ENCODE data around the gene LCN10. TPM values are rescaled to one million over a fixed set of nuclear protein-coding genes. Genes with fewer than 3 reads are reported as not detected.
A peak's percentile ranks its signal among the peaks of the same experiment; 100 is the strongest.

Gene LCN10
- polyA plus RNA-seq, 2 of the 4 experiments (the other 2 are of a cell fraction), result not detected

DNA sequence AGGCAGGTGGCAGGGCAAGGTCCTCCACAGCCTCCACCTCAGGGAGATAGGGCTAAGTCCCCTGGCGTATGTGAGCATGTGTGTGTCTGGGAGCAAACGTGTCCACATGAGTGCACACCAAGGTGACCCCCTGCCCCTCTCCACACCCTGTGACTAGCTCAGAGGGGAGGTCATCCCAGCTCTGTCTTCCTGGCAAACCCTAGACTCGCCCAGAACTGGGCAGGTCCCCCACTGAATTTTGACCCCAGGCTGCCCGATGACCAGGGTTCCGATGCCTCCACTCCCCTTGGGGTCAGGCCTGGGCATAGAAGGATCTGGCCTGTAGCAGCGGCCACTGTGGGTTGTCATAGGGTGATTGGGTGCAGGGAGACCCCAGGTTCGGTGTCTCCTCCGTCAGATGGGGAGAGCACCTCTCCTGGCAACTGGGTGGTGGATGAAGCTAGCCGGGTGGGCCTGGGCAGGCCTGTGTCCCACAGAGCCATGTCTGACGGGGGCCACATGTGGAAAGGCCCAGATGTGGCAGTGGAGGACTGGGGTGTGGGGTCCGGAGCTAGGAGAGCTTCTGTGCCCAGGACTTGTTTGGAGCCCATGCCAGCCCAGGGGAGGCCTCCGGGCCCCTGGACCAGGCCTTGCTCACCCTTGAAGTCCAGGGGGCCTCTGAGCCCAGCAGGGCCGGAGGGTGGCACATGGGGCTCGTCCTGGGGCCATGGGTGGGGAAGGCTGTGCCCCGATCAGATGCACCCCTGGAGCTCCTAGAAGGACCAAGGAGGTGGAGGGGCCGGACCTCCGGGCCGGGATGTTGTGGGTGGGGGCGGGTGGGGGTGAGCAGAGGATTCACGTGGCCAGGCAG lies 24.2 kb downstream of the LCN10 start:
- ChIA-PET CTCF (interaction anchor here (0.8 to 4.7 kb wide), 5 partner anchors 11 to 47 kb away, joined by 3 to 25 read pairs (median 5); no protein-coding TSS in a partner anchor), POLR2A (interaction anchor here (0.6 to 2.0 kb wide), 3 partner anchors 9 to 231 kb away, joined by 3 to 17 read pairs (median 3); no protein-coding TSS in a partner anchor)
- TF ChIP-seq ZSCAN20 (CRISPR knock-in tag; IDR thresholded peaks at IDR 0.05) (no peak), GATA3 (IDR thresholded peaks at IDR 0.05; ENCODE audit: borderline replicate concordance) (no peak), TP53 (CRISPR knock-in tag; IDR thresholded peaks at IDR 0.05) (no peak), EP300 (IDR thresholded peaks at IDR 0.05) (no peak), NFE2L2 (conservative IDR thresholded peaks at IDR 0.05; ENCODE audit: low read length) (no peak), CBX2 (IDR thresholded peaks at IDR 0.05; ENCODE audit: borderline replicate concordance, low read depth) (no peak), SREBF2 (IDR thresholded peaks at IDR 0.05) (no peak), RNF2 (IDR thresholded peaks at IDR 0.05; ENCODE audit: borderline replicate concordance, low read depth) (no peak)
- TF ChIP-seq, protein P1, sequence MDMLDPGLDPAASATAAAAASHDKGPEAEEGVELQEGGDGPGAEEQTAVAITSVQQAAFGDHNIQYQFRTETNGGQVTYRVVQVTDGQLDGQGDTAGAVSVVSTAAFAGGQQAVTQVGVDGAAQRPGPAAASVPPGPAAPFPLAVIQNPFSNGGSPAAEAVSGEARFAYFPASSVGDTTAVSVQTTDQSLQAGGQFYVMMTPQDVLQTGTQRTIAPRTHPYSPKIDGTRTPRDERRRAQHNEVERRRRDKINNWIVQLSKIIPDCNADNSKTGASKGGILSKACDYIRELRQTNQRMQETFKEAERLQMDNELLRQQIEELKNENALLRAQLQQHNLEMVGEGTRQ (IDR thresholded peaks at IDR 0.05), result no peak
- TF ChIP-seq, protein P2, sequence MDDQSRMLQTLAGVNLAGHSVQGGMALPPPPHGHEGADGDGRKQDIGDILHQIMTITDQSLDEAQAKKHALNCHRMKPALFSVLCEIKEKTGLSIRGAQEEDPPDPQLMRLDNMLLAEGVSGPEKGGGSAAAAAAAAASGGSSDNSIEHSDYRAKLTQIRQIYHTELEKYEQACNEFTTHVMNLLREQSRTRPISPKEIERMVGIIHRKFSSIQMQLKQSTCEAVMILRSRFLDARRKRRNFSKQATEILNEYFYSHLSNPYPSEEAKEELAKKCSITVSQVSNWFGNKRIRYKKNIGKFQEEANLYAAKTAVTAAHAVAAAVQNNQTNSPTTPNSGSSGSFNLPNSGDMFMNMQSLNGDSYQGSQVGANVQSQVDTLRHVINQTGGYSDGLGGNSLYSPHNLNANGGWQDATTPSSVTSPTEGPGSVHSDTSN (IDR thresholded peaks at IDR 0.05), result no peak
- ATAC-seq (no peak), DNase-seq (ENCODE audit: low read depth in 1 of 2, low spot score in 1 of 2) (no peak), FAIRE-seq (no peak)
- H3K4me2 ChIP-seq, result no peak overlapping the region
- peak overlapping the region in 1 of 2 experiments; percentile 40; a peak in 3 of 6 replicates for H3K27ac ChIP-seq
- H3K4me1 ChIP-seq, result peaks cover 54% of the 10 kb centered on the region
- no peak overlapping the region for H3K4me3 ChIP-seq
- H3K9me3 ChIP-seq, result no peaks in the 10 kb centered on the region
- 91% methylated on average over 8 of the region's 20 CpGs for WGBS (ENCODE audit: missing lambda C conversion rate)

DNA sequence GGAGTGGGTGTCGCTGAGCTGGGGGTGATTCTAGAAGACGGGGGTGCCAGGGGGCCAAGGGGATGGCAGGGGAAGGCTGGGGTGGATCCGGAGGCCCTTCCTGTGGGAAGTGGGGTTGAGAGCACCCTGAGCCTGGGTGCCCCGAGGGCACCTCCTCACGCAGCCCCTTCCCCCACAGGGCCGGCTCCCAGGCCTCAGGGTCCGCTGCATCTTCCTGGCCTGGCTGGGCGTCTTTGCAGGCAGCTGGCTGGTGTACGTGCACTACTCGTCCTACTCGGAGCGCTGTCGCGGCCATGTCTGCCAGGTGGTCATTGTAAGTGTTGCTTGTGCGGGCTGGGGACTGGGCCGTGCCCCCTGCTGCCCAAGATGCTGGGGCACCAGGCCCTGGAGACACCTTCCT lies 25.3 kb downstream of the LCN10 start:
- DNase-seq (ENCODE audit: low read depth in 1 of 2, low spot score in 1 of 2), result no peak
- no peak for ATAC-seq
- no peak overlapping the region for H3K27ac ChIP-seq
- no peak overlapping the region for H3K4me2 ChIP-seq
- no peaks in the 10 kb centered on the region for H3K9me3 ChIP-seq
- CTCF ChIA-PET, result interaction anchor here (2.2 to 4.7 kb wide), 2 partner anchors 12 to 45 kb away, joined by 5 to 25 read pairs; no protein-coding TSS in a partner anchor
- FAIRE-seq, result no peak
- peaks cover 51% of the 10 kb centered on the region for H3K4me1 ChIP-seq
- H3K4me3 ChIP-seq, result no peak overlapping the region
- 78% methylated on average over 8 of the region's 16 CpGs for WGBS (ENCODE audit: missing lambda C conversion rate)
- TF ChIP-seq GATA3 (IDR thresholded peaks at IDR 0.05; ENCODE audit: borderline replicate concordance), result no peak
- POLR2A ChIA-PET, result interaction anchor here (2.2 kb wide), 1 partner anchor 11 kb away, joined by 10 read pairs; no protein-coding TSS in a partner anchor

DNA sequence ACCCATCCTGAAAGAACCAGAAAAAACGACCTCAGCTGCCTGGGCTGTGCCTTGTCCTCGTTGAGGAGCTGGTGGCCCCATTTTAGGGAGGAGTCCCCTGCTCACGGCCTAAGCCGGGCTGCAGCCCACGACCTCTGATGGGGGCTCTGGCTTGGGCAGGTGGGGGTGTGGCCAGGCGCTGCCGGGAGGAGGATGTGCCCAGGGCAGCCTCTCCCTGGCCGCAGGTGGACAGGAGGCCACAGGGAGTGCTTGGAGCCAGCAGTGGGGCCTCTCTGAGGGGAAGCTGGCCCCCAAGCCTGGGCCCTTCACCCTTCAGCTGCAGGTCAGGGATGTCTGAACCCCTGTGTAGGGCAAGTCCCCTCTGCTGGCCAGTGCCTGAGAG lies 27.9 kb downstream of the LCN10 start:
- WGBS (ENCODE audit: missing lambda C conversion rate), result 56% methylated on average over 5 of the region's 8 CpGs

More for the DNA sequence above, 27.9 kb downstream of the LCN10 start:
- ChIA-PET POLR2A (interaction anchor here (4.0 kb wide), 1 partner anchor 13 kb away, joined by 30 read pairs; no protein-coding TSS in a partner anchor), CTCF (interaction anchor here (1.0 to 5.2 kb wide), 7 partner anchors 8 to 320 kb away, joined by 3 to 37 read pairs (median 5); no protein-coding TSS in a partner anchor)
- peaks cover 45% of the 10 kb centered on the region for H3K4me1 ChIP-seq
- DNase-seq (ENCODE audit: low read depth in 1 of 2, low spot score in 1 of 2) (no peak), FAIRE-seq (no peak), ATAC-seq (no peak)
- no peak overlapping the region for H3K4me3 ChIP-seq
- H3K9me3 ChIP-seq, result no peaks in the 10 kb centered on the region
- H3K27ac ChIP-seq, result no peak overlapping the region
- TF ChIP-seq MAFK (IDR thresholded peaks at IDR 0.05; ENCODE audit: partially characterized antibody) (no peak), JUN (IDR thresholded peaks at IDR 0.05) (no peak), CBX2 (IDR thresholded peaks at IDR 0.05; ENCODE audit: borderline replicate concordance, low read depth) (no peak), RAD21 (conservative IDR thresholded peaks at IDR 0.05 in 1 of 2, IDR thresholded peaks at IDR 0.05 in 1 of 2) (no peak), ZFP36 (IDR thresholded peaks at IDR 0.05; ENCODE audit: borderline replicate concordance, partially characterized antibody) (no peak), RARB (CRISPR knock-in tag; IDR thresholded peaks at IDR 0.05) (no peak), CEBPB (IDR thresholded peaks at IDR 0.05) (no peak), BHLHE40 (IDR thresholded peaks at IDR 0.05; ENCODE audit: low read depth, low read length) (no peak), FOXS1 (CRISPR knock-in tag; IDR thresholded peaks at IDR 0.05) (no peak), CHD4 (IDR thresholded peaks at IDR 0.05; ENCODE audit: borderline replicate concordance) (no peak), CHD2 (IDR thresholded peaks at IDR 0.05; ENCODE audit: low read length, partially characterized antibody) (no peak), RNF2 (IDR thresholded peaks at IDR 0.05; ENCODE audit: borderline replicate concordance, low read depth) (no peak), EP300 (IDR thresholded peaks at IDR 0.05) (no peak), HOXA7 (CRISPR knock-in tag; IDR thresholded peaks at IDR 0.05) (no peak), ESRRA (IDR thresholded peaks at IDR 0.05; ENCODE audit: borderline replicate concordance, low read length) (no peak), GATA3 (IDR thresholded peaks at IDR 0.05; ENCODE audit: borderline replicate concordance) (no peak)
- TF ChIP-seq, protein P3, sequence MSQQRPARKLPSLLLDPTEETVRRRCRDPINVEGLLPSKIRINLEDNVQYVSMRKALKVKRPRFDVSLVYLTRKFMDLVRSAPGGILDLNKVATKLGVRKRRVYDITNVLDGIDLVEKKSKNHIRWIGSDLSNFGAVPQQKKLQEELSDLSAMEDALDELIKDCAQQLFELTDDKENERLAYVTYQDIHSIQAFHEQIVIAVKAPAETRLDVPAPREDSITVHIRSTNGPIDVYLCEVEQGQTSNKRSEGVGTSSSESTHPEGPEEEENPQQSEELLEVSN (IDR thresholded peaks at IDR 0.05; ENCODE audit: borderline replicate concordance, low read depth), result no peak
- TF ChIP-seq, protein P4, sequence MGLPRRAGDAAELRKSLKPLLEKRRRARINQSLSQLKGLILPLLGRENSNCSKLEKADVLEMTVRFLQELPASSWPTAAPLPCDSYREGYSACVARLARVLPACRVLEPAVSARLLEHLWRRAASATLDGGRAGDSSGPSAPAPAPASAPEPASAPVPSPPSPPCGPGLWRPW (IDR thresholded peaks at IDR 0.05), result no peak
- TF ChIP-seq, protein P5, sequence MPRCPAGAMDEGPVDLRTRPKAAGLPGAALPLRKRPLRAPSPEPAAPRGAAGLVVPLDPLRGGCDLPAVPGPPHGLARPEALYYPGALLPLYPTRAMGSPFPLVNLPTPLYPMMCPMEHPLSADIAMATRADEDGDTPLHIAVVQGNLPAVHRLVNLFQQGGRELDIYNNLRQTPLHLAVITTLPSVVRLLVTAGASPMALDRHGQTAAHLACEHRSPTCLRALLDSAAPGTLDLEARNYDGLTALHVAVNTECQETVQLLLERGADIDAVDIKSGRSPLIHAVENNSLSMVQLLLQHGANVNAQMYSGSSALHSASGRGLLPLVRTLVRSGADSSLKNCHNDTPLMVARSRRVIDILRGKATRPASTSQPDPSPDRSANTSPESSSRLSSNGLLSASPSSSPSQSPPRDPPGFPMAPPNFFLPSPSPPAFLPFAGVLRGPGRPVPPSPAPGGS (IDR thresholded peaks at IDR 0.05), result no peak
- TF ChIP-seq, protein P6, sequence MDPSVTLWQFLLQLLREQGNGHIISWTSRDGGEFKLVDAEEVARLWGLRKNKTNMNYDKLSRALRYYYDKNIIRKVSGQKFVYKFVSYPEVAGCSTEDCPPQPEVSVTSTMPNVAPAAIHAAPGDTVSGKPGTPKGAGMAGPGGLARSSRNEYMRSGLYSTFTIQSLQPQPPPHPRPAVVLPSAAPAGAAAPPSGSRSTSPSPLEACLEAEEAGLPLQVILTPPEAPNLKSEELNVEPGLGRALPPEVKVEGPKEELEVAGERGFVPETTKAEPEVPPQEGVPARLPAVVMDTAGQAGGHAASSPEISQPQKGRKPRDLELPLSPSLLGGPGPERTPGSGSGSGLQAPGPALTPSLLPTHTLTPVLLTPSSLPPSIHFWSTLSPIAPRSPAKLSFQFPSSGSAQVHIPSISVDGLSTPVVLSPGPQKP (IDR thresholded peaks at IDR 0.05; ENCODE audit: low read depth, low read length), result no peak
- no peak overlapping the region for H3K4me2 ChIP-seq

Data from A549 (cell line).